GM12878 (cell line): Measurements from ENCODE around the gene MAFG.

ENCODE experiments used
- BRCA1 ChIP-seq: IDR thresholded peaks from 2 replicates; pipeline ENCODE4 v1.6.1; 2011; ENCODE audit warnings: low read depth, low read length, improper control_type of control experiment
- EP300 ChIP-seq, 2 experiments: fragments of 150-350 bp in 1 of 2; IDR thresholded peaks; 2 replicates each; pipeline ENCODE4 v1.6.1; 2011 to 2012; ENCODE audit warnings: low read depth in 2 of 2, low read length in 2 of 2, borderline replicate concordance in 1 of 2, improper control_type of control experiment in 1 of 2, inconsistent platforms in 1 of 2; ENCODE audit not compliant: control insufficient read depth in 1 of 2
- GABPA ChIP-seq: IDR thresholded peaks from 2 replicates; pipeline ENCODE4 v1.6.1; 2014; ENCODE audit warnings: antibody characterized with exemption, low read depth, mild to moderate bottlenecking, inconsistent platforms
- JUNB ChIP-seq: IDR thresholded peaks from 2 replicates; pipeline ENCODE4 v1.6.1; 2016; ENCODE audit warnings: antibody characterized with exemption, mild to moderate bottlenecking
- LARP7 ChIP-seq: fragments of 450-650 bp; IDR thresholded peaks from 2 replicates; pipeline ENCODE4 v1.6.1; 2017; ENCODE audit warnings: mild to moderate bottlenecking
- NFIC ChIP-seq: IDR thresholded peaks from 2 replicates; pipeline ENCODE4 v1.6.1; 2012; ENCODE audit warnings: low read depth, mild to moderate bottlenecking, inconsistent platforms, low read length, moderate library complexity
- NR2C2 ChIP-seq: IDR thresholded peaks from 2 replicates; pipeline ENCODE4 v1.6.1; 2011; ENCODE audit warnings: borderline replicate concordance, low read depth; ENCODE audit not compliant: control insufficient read depth, insufficient read length
- POLR2A ChIP-seq: IDR thresholded peaks from 2 replicates; pipeline ENCODE4 v1.6.1; 2011; ENCODE audit warnings: low read depth, mild to moderate bottlenecking, low read length
- POLR2AphosphoS5 ChIP-seq: IDR thresholded peaks from 2 replicates; pipeline ENCODE4 v1.6.1; 2011; ENCODE audit warnings: mild to moderate bottlenecking, low read length, inconsistent platforms
- TF ChIP-seq, protein P1 (sequence below), 3 experiments: IDR thresholded peaks in 2 of 3; conservative IDR thresholded peaks in 1 of 3; 2 replicates each; pipeline ENCODE4 v1.5.1; 2011; ENCODE audit warnings: low read depth in 3 of 3, low read length in 3 of 3, mild to moderate bottlenecking in 3 of 3, control low read depth in 2 of 3, moderate library complexity in 2 of 3, inconsistent platforms in 1 of 3, mixed read lengths in 1 of 3; ENCODE audit not compliant: control insufficient read depth in 2 of 3, insufficient read depth in 1 of 3; ENCODE audit errors: extremely low read depth in 1 of 3
- TF ChIP-seq, protein P2 (sequence below): fragments of 450-650 bp; IDR thresholded peaks from 2 replicates; pipeline ENCODE4 v1.6.1; 2017; ENCODE audit warnings: mild to moderate bottlenecking, low read depth, inconsistent platforms; ENCODE audit not compliant: poor library complexity, severe bottlenecking
- TF ChIP-seq, protein P3 (sequence below): fragments of 450-650 bp; IDR thresholded peaks from 2 replicates; pipeline ENCODE4 v1.6.1; 2016; ENCODE audit warnings: mild to moderate bottlenecking
- TF ChIP-seq, protein P4 (sequence below): fragments of 450-650 bp; formaldehyde crosslinking; IDR thresholded peaks from 2 replicates; pipeline ENCODE4 v1.4.0; 2020; ENCODE audit warnings: mild to moderate bottlenecking, moderate library complexity

GRCh38 chr17:81921996-81922565 is 5.5 kb downstream of the MAFG start:
- TF ChIP-seq, protein P1, sequence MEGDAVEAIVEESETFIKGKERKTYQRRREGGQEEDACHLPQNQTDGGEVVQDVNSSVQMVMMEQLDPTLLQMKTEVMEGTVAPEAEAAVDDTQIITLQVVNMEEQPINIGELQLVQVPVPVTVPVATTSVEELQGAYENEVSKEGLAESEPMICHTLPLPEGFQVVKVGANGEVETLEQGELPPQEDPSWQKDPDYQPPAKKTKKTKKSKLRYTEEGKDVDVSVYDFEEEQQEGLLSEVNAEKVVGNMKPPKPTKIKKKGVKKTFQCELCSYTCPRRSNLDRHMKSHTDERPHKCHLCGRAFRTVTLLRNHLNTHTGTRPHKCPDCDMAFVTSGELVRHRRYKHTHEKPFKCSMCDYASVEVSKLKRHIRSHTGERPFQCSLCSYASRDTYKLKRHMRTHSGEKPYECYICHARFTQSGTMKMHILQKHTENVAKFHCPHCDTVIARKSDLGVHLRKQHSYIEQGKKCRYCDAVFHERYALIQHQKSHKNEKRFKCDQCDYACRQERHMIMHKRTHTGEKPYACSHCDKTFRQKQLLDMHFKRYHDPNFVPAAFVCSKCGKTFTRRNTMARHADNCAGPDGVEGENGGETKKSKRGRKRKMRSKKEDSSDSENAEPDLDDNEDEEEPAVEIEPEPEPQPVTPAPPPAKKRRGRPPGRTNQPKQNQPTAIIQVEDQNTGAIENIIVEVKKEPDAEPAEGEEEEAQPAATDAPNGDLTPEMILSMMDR (IDR thresholded peaks at IDR 0.05 in 2 of 3, conservative IDR thresholded peaks at IDR 0.05 in 1 of 3; ENCODE audit: control insufficient read depth in 2 of 3, extremely low read depth in 1 of 3, insufficient read depth in 1 of 3, low read depth in 3 of 3, low read length in 3 of 3), result no peak
- TF ChIP-seq POLR2AphosphoS5 (no peak), BRCA1 (no peak), EP300 (IDR thresholded peaks at IDR 0.05; ENCODE audit: borderline replicate concordance in 1 of 2, control insufficient read depth in 1 of 2, low read depth in 2 of 2, low read length in 2 of 2) (no peak), NFIC (no peak), POLR2A (no peak), GABPA (no peak), JUNB (no peak), LARP7 (no peak), NR2C2 (no peak)
- TF ChIP-seq, protein P2, sequence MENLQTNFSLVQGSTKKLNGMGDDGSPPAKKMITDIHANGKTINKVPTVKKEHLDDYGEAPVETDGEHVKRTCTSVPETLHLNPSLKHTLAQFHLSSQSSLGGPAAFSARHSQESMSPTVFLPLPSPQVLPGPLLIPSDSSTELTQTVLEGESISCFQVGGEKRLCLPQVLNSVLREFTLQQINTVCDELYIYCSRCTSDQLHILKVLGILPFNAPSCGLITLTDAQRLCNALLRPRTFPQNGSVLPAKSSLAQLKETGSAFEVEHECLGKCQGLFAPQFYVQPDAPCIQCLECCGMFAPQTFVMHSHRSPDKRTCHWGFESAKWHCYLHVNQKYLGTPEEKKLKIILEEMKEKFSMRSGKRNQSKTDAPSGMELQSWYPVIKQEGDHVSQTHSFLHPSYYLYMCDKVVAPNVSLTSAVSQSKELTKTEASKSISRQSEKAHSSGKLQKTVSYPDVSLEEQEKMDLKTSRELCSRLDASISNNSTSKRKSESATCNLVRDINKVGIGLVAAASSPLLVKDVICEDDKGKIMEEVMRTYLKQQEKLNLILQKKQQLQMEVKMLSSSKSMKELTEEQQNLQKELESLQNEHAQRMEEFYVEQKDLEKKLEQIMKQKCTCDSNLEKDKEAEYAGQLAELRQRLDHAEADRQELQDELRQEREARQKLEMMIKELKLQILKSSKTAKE, result no peak
- TF ChIP-seq, protein P3, sequence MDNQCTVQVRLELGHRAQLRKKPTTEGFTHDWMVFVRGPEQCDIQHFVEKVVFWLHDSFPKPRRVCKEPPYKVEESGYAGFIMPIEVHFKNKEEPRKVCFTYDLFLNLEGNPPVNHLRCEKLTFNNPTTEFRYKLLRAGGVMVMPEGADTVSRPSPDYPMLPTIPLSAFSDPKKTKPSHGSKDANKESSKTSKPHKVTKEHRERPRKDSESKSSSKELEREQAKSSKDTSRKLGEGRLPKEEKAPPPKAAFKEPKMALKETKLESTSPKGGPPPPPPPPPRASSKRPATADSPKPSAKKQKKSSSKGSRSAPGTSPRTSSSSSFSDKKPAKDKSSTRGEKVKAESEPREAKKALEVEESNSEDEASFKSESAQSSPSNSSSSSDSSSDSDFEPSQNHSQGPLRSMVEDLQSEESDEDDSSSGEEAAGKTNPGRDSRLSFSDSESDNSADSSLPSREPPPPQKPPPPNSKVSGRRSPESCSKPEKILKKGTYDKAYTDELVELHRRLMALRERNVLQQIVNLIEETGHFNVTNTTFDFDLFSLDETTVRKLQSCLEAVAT, result no peak
- TF ChIP-seq, protein P4, sequence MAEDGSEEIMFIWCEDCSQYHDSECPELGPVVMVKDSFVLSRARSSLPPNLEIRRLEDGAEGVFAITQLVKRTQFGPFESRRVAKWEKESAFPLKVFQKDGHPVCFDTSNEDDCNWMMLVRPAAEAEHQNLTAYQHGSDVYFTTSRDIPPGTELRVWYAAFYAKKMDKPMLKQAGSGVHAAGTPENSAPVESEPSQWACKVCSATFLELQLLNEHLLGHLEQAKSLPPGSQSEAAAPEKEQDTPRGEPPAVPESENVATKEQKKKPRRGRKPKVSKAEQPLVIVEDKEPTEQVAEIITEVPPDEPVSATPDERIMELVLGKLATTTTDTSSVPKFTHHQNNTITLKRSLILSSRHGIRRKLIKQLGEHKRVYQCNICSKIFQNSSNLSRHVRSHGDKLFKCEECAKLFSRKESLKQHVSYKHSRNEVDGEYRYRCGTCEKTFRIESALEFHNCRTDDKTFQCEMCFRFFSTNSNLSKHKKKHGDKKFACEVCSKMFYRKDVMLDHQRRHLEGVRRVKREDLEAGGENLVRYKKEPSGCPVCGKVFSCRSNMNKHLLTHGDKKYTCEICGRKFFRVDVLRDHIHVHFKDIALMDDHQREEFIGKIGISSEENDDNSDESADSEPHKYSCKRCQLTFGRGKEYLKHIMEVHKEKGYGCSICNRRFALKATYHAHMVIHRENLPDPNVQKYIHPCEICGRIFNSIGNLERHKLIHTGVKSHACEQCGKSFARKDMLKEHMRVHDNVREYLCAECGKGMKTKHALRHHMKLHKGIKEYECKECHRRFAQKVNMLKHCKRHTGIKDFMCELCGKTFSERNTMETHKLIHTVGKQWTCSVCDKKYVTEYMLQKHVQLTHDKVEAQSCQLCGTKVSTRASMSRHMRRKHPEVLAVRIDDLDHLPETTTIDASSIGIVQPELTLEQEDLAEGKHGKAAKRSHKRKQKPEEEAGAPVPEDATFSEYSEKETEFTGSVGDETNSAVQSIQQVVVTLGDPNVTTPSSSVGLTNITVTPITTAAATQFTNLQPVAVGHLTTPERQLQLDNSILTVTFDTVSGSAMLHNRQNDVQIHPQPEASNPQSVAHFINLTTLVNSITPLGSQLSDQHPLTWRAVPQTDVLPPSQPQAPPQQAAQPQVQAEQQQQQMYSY (CRISPR knock-in tag), result no peak
